ENCODE results near the gene QDPR. TPM values are rescaled to one million over a fixed set of nuclear protein-coding genes. Genes with fewer than 3 reads are reported as not detected.

QDPR gene
- polyA plus RNA-seq, 1 donor (not counting 4 experiments of a cell fraction or from before 2014, with no cell fraction given): 65.6 TPM

GRCh38 chr4:17535242-17535641, 23.4 kb upstream of the QDPR start:
- Histone ChIP-seq H3K4me1 (ENCODE audit: control insufficient read depth, extremely low read depth, insufficient read depth, low read length) (no peaks in the 10 kb centered on the region), H3K4me3 (ENCODE audit: control insufficient read depth in 2 of 3, extremely low read depth in 1 of 3, insufficient read depth in 2 of 3, low read depth in 1 of 3, low read length in 3 of 3) (no peak overlapping the region), H2AFZ (ENCODE audit: control insufficient read depth, low read length) (no peak overlapping the region), H3K4me2 (ENCODE audit: control insufficient read depth, extremely low read depth, insufficient read depth, low read depth, low read length) (no peak overlapping the region), H3K36me3 (ENCODE audit: control insufficient read depth in 2 of 2, extremely low read depth in 1 of 2, insufficient read depth in 2 of 2, low read length in 2 of 2) (no peaks in the 10 kb centered on the region), H4K20me1 (ENCODE audit: control insufficient read depth, extremely low read depth, insufficient read depth, low read length) (no peaks in the 10 kb centered on the region), H3K27ac (ENCODE audit: control insufficient read depth, insufficient read depth, low read length) (no peak overlapping the region), H3K27me3 (ENCODE audit: control insufficient read depth, extremely low read depth, insufficient read depth, low read length) (peaks cover 3% of the 10 kb centered on the region), H3K9ac (ENCODE audit: control insufficient read depth, extremely low read depth, insufficient read depth, low read length) (no peak overlapping the region), H3K9me3 (ENCODE audit: control insufficient read depth, low read depth, low read length) (no peaks in the 10 kb centered on the region), H3K9me1 (ENCODE audit: control insufficient read depth, extremely low read depth, insufficient read depth, low read length) (no peaks in the 10 kb centered on the region), H3K79me2 (ENCODE audit: control insufficient read depth, insufficient read depth, low read length) (no peaks in the 10 kb centered on the region)
- dilution Hi-C loops (cut with MboI; ENCODE audit: extremely low pct_ligation_motif_present, low sequenced_read_pairs): no loop called here
- FAIRE-seq: no peak
- TF ChIP-seq EZH2 (IDR thresholded peaks at IDR 0.05; ENCODE audit: low read length) (no peak), CTCF (optimal IDR thresholded peaks at IDR 0.05 in 1 of 3, IDR thresholded peaks at IDR 0.05 in 1 of 3, conservative IDR thresholded peaks at IDR 0.05 in 1 of 3; ENCODE audit: extremely low read depth in 1 of 3, insufficient read depth in 2 of 3, low read length in 3 of 3) (no peak)
- no peak for DNase-seq (ENCODE audit: low read depth, low spot score)

- no peak for DNase-seq (ENCODE audit: low read depth, low spot score)
- FAIRE-seq: no peak
- H3K4me3 ChIP-seq (ENCODE audit: control insufficient read depth in 2 of 3, extremely low read depth in 1 of 3, insufficient read depth in 2 of 3, low read depth in 1 of 3, low read length in 3 of 3): no peak overlapping the region
- no peak overlapping the region for H3K9ac ChIP-seq (ENCODE audit: control insufficient read depth, extremely low read depth, insufficient read depth, low read length)
- no peaks in the 10 kb centered on the region for H3K9me3 ChIP-seq (ENCODE audit: control insufficient read depth, low read depth, low read length)
- no peak overlapping the region for H2AFZ ChIP-seq (ENCODE audit: control insufficient read depth, low read length)
- no peaks in the 10 kb centered on the region for H3K4me1 ChIP-seq (ENCODE audit: control insufficient read depth, extremely low read depth, insufficient read depth, low read length)
- no peak for TF ChIP-seq CTCF (optimal IDR thresholded peaks at IDR 0.05 in 1 of 3, IDR thresholded peaks at IDR 0.05 in 1 of 3, conservative IDR thresholded peaks at IDR 0.05 in 1 of 3; ENCODE audit: extremely low read depth in 1 of 3, insufficient read depth in 2 of 3, low read length in 3 of 3)
- TF ChIP-seq EZH2 (IDR thresholded peaks at IDR 0.05; ENCODE audit: low read length): no peak
- H4K20me1 ChIP-seq (ENCODE audit: control insufficient read depth, extremely low read depth, insufficient read depth, low read length): no peaks in the 10 kb centered on the region
- dilution Hi-C loops (cut with MboI; ENCODE audit: extremely low pct_ligation_motif_present, low sequenced_read_pairs): no loop called here
- no peak overlapping the region for H3K27ac ChIP-seq (ENCODE audit: control insufficient read depth, insufficient read depth, low read length)
- H3K36me3 ChIP-seq (ENCODE audit: control insufficient read depth in 2 of 2, extremely low read depth in 1 of 2, insufficient read depth in 2 of 2, low read length in 2 of 2): no peaks in the 10 kb centered on the region
- peaks cover 3% of the 10 kb centered on the region for H3K27me3 ChIP-seq (ENCODE audit: control insufficient read depth, extremely low read depth, insufficient read depth, low read length)
- H3K79me2 ChIP-seq (ENCODE audit: control insufficient read depth, insufficient read depth, low read length): no peaks in the 10 kb centered on the region
- no peak overlapping the region for H3K4me2 ChIP-seq (ENCODE audit: control insufficient read depth, extremely low read depth, insufficient read depth, low read depth, low read length)
- no peaks in the 10 kb centered on the region for H3K9me1 ChIP-seq (ENCODE audit: control insufficient read depth, extremely low read depth, insufficient read depth, low read length)
Measured at GRCh38 chr4:17534705-17535104, 22.8 kb upstream of the QDPR start.
